ENCODE data around the gene CHST8. TPM values are rescaled to one million over a fixed set of nuclear protein-coding genes. Genes with fewer than 3 reads are reported as not detected.
A peak's percentile ranks its signal among the peaks of the same experiment; 100 is the strongest.

Gene CHST8
- total RNA-seq, 2 donors from 2014 or later: not detected

DNA sequence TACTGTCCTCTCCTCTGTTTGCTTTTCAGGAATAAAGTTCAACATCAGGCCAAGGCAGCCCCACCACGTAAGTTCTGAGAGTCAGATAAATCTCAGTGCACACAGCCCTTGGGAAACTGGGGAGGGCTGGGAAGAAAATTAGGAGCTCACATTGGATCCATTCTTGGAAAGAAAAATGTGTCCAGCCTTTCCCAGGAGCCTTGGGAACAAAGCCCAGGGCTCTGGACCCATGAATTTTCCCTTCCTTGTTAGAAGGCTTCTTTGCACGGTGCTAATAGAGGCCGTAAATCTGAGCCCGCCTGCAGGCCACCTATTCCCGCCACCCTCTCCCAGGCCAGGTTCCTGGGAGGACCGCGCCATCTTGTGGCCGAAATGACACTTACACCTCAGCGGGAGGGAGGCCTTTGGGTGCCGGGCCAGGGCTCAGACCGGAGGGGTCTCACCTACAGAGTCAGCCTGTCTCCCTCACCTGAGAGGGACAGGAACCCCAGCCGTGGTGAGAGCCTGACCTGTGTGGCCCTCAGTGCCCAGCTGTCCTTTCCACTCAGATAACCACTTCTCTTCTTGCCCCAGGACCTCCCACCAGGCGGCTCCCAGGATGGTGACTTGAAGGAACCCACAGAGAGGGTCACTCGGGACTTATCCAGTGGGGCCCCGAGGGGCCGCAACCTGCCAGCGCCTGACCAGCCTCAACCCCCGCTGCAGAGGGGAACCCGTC lies 149.8 kb downstream of the CHST8 start:
- H3K9me3 Mint-ChIP-seq: no peaks in the 10 kb centered on the region
- no peaks in the 10 kb centered on the region for H3K36me3 Mint-ChIP-seq
- ATAC-seq (peak; percentile 67 to 86), DNase-seq (ENCODE audit: low spot score in 2 of 2) (peak in 1 of 2 donors; percentile 86)
- H3K27ac Mint-ChIP-seq: no peak overlapping the region

- Mint-ChIP-seq H3K36me3 (no peaks in the 10 kb centered on the region), H3K27ac (no peak overlapping the region)
- ATAC-seq: no peak
Observed at GRCh38 chr19:33772102-33772857, 150.5 kb downstream of the CHST8 start.

GRCh38 chr19:33772858-33773180 lies 151.1 kb downstream of the CHST8 start:
- Mint-ChIP-seq H3K27ac (no peak overlapping the region), H3K9me3 (no peaks in the 10 kb centered on the region), H3K36me3 (no peaks in the 10 kb centered on the region)
- DNase-seq (ENCODE audit: low spot score in 2 of 2) (no peak), ATAC-seq (no peak)

More at GRCh38 chr19:33772102-33772857, 150.5 kb downstream of the CHST8 start:
- no peaks in the 10 kb centered on the region for H3K9me3 Mint-ChIP-seq
- DNase-seq (ENCODE audit: low spot score in 2 of 2): no peak

- Mint-ChIP-seq H3K27ac (no peak overlapping the region), H3K36me3 (no peaks in the 10 kb centered on the region), H3K9me3 (no peaks in the 10 kb centered on the region)
- no peak for ATAC-seq
- DNase-seq (ENCODE audit: low spot score in 2 of 2): no peak
Observed at GRCh38 chr19:33773704-33774624, 152.2 kb downstream of the CHST8 start.

DNA sequence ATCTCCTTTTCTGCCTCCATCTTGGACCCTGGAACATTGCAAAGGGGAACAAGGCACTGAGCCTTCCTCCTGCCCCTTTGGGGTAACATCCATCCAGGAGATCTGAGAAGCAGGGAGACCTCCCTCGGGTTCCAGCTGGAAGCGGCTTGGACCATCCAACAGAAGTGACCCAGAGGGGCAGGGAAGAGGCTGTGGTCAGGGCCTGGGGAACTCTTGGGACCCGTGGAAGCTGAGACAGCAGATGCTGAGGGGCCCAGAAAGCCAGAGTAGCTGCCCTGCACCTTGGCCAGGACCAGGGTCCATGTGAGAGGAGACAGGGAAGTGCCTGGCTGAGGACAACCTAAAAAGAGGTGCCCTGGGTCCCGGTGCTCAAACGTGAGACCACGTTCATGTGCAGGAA lies 153.0 kb downstream of the CHST8 start:
- no peak for DNase-seq (ENCODE audit: low spot score in 2 of 2)
- Mint-ChIP-seq H3K9me3 (no peaks in the 10 kb centered on the region), H3K27ac (no peak overlapping the region), H3K36me3 (no peaks in the 10 kb centered on the region)
- no peak for ATAC-seq

GRCh38 chr19:33775731-33776487 lies 154.2 kb downstream of the CHST8 start:
- Mint-ChIP-seq H3K9me3 (no peaks in the 10 kb centered on the region), H3K27ac (no peak overlapping the region), H3K36me3 (no peaks in the 10 kb centered on the region)

GRCh38 chr19:33777351-33777750 lies 155.6 kb downstream of the CHST8 start:
- no peaks in the 10 kb centered on the region for H3K9me3 Mint-ChIP-seq
- no peak for ATAC-seq

More at GRCh38 chr19:33775731-33776487, 154.2 kb downstream of the CHST8 start:
- DNase-seq (ENCODE audit: low spot score in 2 of 2) (no peak), ATAC-seq (no peak)

GRCh38 chr19:33777753-33778088 lies 156.0 kb downstream of the CHST8 start:
- no peaks in the 10 kb centered on the region for H3K9me3 Mint-ChIP-seq
- no peak overlapping the region for H3K27ac Mint-ChIP-seq
- DNase-seq (ENCODE audit: low spot score in 2 of 2): no peak
- no peaks in the 10 kb centered on the region for H3K36me3 Mint-ChIP-seq
- ATAC-seq: peak in 1 of 2 donors; percentile 3

More at GRCh38 chr19:33777351-33777750, 155.6 kb downstream of the CHST8 start:
- no peaks in the 10 kb centered on the region for H3K36me3 Mint-ChIP-seq
- H3K27ac Mint-ChIP-seq: no peak overlapping the region
- DNase-seq (ENCODE audit: low spot score in 2 of 2): no peak

DNA sequence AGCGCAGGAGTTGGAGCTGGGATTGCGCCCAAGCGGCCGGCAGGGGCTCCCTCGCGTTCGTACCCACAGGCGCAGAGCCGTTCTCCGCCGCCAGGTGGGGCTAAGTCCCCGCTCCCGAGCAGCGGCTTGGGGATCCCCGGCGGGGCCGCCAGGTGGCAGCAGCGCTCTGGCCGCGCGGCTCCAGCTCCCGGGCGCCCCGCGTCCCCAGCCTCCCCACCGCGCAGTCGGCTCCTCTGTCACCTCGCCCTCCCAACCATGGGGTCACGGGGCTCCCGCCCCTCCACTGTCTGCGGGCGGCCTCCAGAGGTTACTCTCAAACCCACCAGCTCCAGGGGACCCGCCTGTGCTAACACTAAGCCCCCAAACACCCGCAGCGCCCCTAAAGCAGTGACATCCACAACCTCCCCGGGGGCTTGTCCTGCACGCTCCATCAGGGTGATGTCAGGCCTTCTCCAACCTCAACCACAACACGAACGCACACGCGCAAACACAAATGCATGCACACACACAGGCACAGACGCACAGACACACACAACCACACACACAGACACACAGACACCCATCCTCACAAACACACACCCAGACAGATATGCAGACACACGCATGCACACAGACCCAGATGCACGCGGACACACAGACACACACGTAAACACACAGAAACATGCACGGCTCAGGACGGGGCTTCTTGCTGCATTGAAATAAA lies 156.5 kb downstream of the CHST8 start:
- Mint-ChIP-seq H3K27ac (no peak overlapping the region), H3K9me3 (no peaks in the 10 kb centered on the region), H3K36me3 (no peaks in the 10 kb centered on the region)
- DNase-seq (ENCODE audit: low spot score in 2 of 2) (peak; percentile 81 to 96), ATAC-seq (peak; percentile 81 to 91)

GRCh38 chr19:33779849-33780248 lies 158.1 kb downstream of the CHST8 start:
- DNase-seq (ENCODE audit: low spot score in 2 of 2) (no peak), ATAC-seq (no peak)
- Mint-ChIP-seq H3K9me3 (no peaks in the 10 kb centered on the region), H3K27ac (no peak overlapping the region), H3K36me3 (no peaks in the 10 kb centered on the region)

GRCh38 chr19:33780251-33780650 lies 158.5 kb downstream of the CHST8 start:
- DNase-seq (ENCODE audit: low spot score in 2 of 2) (no peak), ATAC-seq (no peak)
- Mint-ChIP-seq H3K27ac (no peak overlapping the region), H3K9me3 (no peaks in the 10 kb centered on the region), H3K36me3 (no peaks in the 10 kb centered on the region)

GRCh38 chr19:33780746-33781145 lies 159.0 kb downstream of the CHST8 start:
- no peak for ATAC-seq
- H3K27ac Mint-ChIP-seq: no peak overlapping the region
- no peaks in the 10 kb centered on the region for H3K9me3 Mint-ChIP-seq
- H3K36me3 Mint-ChIP-seq: no peaks in the 10 kb centered on the region
- no peak for DNase-seq (ENCODE audit: low spot score in 2 of 2)

DNA sequence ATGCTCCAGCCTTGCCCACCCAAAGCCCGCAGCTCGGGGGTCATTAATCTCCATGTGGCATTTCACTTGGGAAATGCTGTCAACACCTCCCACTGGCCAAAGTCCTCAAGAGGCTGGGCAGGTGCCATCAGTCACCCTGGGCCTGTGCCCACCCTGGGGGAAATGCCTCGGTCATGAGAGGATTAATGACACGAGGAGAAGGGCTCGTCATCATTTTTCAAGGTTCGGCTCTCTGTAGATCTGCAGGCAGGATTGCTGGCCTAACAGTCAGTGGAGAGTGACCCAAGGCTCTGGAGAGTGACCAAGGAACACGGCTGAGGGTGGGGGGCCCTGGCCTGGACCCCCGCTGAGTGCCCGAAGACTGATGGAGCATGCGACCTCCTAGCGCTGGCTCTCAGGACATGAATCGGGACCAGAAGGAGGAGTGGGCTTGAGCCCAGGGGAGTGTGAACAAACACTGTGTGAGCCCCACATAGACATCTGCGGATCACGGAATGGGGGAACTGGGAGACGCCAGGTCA lies 159.7 kb downstream of the CHST8 start:
- H3K27ac Mint-ChIP-seq: no peak overlapping the region
- no peaks in the 10 kb centered on the region for H3K9me3 Mint-ChIP-seq
- no peaks in the 10 kb centered on the region for H3K36me3 Mint-ChIP-seq
- DNase-seq (ENCODE audit: low spot score in 2 of 2) (no peak), ATAC-seq (no peak)

DNA sequence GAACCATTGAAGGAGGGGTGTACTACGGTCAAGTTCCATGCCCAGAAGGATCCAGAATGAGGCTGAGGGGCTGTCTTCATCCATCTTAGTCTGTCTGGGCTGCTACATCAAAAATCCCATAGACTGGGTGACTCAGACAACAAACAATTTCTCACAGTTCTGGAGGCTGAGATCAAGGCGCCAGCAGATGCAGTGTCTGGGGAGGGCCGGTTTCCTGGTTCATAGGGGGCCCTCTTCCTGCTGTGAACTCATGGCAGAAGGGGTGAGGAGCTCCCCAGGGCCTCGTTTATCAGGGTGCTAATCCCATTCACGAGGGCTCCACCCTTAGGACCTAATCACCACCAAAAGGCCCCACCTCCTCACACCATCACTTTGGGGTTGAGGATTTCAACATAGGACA lies 160.2 kb downstream of the CHST8 start:
- Mint-ChIP-seq H3K36me3 (no peaks in the 10 kb centered on the region), H3K9me3 (no peaks in the 10 kb centered on the region), H3K27ac (no peak overlapping the region)
- DNase-seq (ENCODE audit: low spot score in 2 of 2) (no peak), ATAC-seq (no peak)

DNA sequence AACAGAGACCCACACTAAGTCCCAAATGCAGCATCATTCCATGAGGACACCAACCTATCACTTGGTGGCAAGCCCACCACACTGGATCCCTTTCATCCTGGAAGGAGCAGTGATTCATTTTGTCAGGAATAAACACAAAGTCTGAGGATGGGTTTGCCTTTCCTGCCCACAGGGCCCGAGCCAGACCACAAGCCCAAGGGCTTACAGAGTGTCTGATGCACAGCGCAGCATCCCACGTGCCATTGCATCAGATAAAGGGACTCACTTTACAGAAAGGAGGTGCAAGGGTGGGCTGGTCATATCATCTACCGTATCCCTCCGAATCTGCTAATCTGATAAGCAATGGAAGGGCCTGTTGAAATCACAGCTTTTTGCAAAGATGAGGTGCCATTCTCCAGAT lies 162.7 kb downstream of the CHST8 start:
- no peak for ATAC-seq
- DNase-seq (ENCODE audit: low spot score in 2 of 2): no peak

GRCh38 chr19:33785795-33786194 lies 164.0 kb downstream of the CHST8 start:
- Mint-ChIP-seq H3K27ac (no peak overlapping the region), H3K36me3 (no peaks in the 10 kb centered on the region), H3K9me3 (no peaks in the 10 kb centered on the region)
- ATAC-seq (no peak), DNase-seq (ENCODE audit: low spot score in 2 of 2) (no peak)

More for the DNA sequence above, 162.7 kb downstream of the CHST8 start:
- Mint-ChIP-seq H3K27ac (no peak overlapping the region), H3K36me3 (no peaks in the 10 kb centered on the region), H3K9me3 (no peaks in the 10 kb centered on the region)
